NCI-H69 (cell line): ENCODE data around the gene MST1R.

Experiments
- DNase-seq: peaks from one replicate; lab custom pipeline; 2025; lab: John Stamatoyannopoulos, UW

MST1R gene

GRCh38 chr3:49877716-49878115 is 26.0 kb downstream of the MST1R start:
- no peak for DNase-seq

GRCh38 chr3:49876567-49876966 is 27.1 kb downstream of the MST1R start:
- no peak for DNase-seq

GRCh38 chr3:49873623-49874022 is 30.1 kb downstream of the MST1R start:
- DNase-seq: no peak

- peak; percentile 52 for DNase-seq
Measured at GRCh38 chr3:49872801-49873281, 30.8 kb downstream of the MST1R start.

GRCh38 chr3:49871531-49872153 is 32.0 kb downstream of the MST1R start:
- no peak for DNase-seq

- peak; percentile 82 for DNase-seq
Measured at GRCh38 chr3:49869525-49870126, 34.0 kb downstream of the MST1R start, which contains the start of gene CAMKV. TSS of gene CAMKV (minus strand) at chr3:49869906. CDS start at chr3:49862388, 7,518 bp downstream.

GRCh38 chr3:49868862-49869466 is 34.7 kb downstream of the MST1R start:
- DNase-seq: peak; percentile 76

GRCh38 chr3:49867871-49868321 is 35.8 kb downstream of the MST1R start:
- peak; percentile 28 for DNase-seq

- DNase-seq: peak; percentile 27
Measured at GRCh38 chr3:49867400-49867799, 36.3 kb downstream of the MST1R start.

- DNase-seq: no peak
Measured at GRCh38 chr3:49865198-49865784, 38.4 kb downstream of the MST1R start.

- no peak for DNase-seq
Measured at GRCh38 chr3:49864505-49864904, 39.2 kb downstream of the MST1R start.

- no peak for DNase-seq
Measured at GRCh38 chr3:49859576-49860305, 43.9 kb downstream of the MST1R start.

GRCh38 chr3:49856181-49857005 is 47.3 kb downstream of the MST1R start, which contains the start of gene TRAIP:
TSS of gene TRAIP (minus strand) at chr3:49856564. CDS start at chr3:49856453, 111 bp downstream.
- DNase-seq: peak; percentile 95

GRCh38 chr3:49855662-49856061 is 48.0 kb downstream of the MST1R start:
- DNase-seq: no peak

- DNase-seq: no peak
Measured at GRCh38 chr3:49845694-49846093, 58.0 kb downstream of the MST1R start.

- DNase-seq: no peak
Measured at GRCh38 chr3:49844464-49845183, 59.0 kb downstream of the MST1R start.

- no peak for DNase-seq
Measured at GRCh38 chr3:49842843-49843517, 60.7 kb downstream of the MST1R start.

- no peak for DNase-seq
Measured at GRCh38 chr3:49841806-49842205, 61.9 kb downstream of the MST1R start.

GRCh38 chr3:49841126-49841696 is 62.5 kb downstream of the MST1R start:
- peak; percentile 65 for DNase-seq
